Activated CD4-positive, alpha-beta T cell treated with anti-CD3 and anti-CD28 coated beads, Interleukin-2, amount 50 U/mL, for 16 hours (primary cell): ENCODE data around the gene EFHD1.
"Not testable (repeated sequence)": the region's sequence is repeated elsewhere in the genome, so short reads cannot be mapped to it uniquely, and the experiment has no call there.

Experiments used
- DNase-seq: peaks from one replicate; pipeline ENCODE4 v3.0.0-alpha.2; 2020

EFHD1 gene

DNA sequence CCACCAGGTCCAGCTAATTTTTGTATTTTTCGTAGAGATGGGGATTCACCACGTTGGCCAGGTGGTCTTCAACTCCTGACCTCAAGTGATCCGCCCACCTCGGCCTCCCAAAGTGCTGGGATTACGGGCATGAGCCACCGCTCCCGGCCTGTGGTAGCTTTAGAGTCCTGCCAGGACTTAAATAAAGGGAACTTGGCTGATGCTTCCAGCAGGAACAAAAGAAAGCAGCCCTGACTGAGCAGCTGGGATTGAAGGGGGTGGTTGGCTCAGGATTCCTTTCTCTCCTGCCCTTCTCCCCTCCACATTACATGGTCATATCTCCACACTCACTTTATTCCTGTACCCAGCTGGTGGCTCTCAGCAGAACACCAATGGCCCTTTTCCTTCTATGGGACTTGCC, 20.0 kb downstream of the EFHD1 start:
- no peak for DNase-seq

DNA sequence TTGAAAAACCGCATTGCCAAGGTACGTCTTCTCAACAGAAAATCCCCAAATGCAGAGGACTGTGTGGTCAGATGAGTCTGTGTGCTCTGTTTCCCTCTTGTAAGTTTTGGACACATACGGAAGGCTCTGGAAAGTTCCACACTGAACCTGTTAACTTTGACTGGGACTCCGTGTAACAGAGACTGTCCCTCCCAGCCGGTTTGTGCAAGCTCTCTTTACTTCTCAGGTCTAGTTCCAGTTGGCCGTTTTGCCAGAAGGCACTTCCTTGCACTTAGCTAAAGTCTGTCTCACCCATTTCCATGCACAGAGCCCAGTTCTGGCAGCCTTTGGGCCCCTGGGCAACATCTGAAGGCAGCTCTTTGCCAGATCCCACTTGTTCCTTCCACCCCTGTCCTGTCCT, 22.0 kb downstream of the EFHD1 start:
- DNase-seq, result no peak

DNA sequence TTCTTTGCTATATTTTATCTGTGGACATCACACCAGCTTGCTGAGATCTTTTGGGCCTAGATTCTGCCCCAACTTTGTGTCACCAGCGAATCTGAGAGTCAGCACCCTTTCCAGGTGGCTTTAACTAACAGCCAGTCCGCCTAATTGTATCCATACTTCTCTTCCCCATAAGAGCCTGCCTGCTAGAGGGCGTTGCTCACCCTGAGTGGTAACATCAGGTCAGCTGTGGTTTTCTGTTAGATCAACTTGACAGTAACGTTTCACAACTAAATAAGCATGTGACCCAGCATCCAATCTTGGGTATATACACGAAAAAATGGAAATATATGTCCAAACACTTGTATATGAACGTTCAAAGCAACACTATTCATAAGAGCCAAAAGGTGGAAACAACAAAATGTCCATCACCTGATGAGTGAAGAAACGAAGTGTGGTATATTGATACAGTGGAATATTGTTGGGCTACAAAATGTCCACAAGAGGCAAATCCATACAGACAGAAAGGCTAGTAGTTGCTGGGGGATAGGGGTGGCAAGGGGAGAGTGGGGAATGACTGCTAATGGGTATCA, 24.9 kb downstream of the EFHD1 start:
- DNase-seq, result no peak

DNA sequence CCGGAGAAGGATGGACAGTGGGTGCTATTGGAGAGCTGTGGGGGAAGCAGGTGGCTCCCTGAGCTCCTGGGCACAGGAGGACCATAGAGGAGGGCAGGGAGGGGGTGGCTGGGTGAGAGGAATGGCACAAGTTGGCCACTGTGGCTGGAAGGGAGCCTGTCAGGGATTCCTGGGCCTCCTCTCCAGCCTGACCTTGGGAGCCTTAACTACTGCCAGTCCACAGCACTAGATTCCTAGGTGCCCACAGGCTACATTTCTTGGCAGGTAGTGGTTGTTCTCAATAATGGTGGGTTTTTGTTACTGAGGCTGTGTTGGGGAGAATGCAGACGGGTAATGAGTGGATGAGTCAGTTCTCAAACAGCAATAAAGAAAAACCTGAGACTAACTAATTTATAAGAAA, 26.0 kb downstream of the EFHD1 start:
- DNase-seq, result no peak

DNA sequence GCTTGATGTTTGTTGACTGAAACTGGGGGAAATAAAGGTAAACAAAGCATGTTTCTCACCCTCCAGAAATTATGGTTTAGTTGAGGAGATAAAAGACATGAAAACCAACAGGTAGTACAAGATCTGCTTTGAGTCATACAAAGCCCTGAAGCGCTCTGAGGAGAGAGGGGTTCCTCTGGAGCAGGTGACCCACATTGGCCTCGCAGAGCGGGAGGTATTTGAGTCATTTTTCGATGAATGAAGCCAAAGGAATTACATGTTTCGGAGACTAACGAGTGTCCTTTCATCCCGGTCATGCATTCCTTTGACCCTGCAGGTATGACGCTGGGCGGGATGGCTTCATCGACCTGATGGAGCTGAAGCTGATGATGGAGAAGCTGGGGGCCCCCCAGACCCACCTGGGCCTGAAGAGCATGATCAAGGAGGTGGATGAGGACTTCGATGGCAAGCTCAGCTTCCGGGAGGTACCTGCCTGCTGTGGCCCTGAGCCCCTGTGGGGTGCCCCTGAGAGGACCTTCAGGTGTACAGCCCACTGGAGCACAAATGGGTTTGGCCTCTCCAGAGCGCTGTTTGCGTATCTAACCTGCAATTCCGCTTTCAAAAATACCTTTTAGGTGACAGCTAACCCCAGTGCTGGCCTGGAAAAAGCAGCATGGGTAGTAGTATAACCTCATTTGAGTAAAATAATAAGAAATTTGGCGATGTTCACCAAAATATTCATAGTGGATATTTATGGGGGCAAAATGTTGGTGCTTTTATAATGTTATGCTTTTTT, 29.3 kb downstream of the EFHD1 start:
- DNase-seq, result no peak

DNA sequence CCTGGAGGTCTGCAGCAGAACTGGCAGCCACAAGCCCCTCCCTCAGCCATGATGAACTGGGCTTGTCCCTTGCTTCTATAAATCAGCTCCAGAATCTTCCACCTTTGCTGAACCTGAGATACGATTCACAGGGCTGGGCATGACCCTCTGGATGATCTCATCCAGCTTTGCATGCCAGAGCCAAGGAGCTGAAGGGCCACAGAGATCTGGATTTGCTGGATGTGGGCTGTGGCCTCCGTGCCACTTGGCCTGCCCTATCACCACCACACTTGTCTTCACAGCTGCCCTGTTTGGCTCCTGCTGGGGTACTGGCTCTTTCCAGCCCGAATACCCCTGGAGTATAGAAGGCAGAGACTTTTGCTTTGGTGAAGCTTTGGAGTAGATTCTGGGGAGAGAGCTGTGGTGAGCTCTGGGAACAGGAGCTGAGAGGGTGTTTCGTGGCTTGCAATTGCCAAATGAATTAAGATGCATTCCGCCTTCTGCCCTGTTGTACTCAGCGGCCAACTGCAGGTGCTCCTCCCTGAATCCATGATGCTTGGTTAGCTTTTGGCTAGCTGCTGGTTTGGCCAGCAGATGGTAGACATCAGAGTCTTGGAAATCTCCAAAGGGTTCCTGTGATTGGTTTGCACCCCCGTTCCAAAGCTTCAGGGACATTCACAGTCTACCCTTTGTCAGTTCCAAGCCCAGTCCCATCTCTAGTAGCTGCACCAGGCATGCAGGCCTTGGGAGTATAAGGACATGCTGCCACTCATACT, 32.8 kb downstream of the EFHD1 start:
- DNase-seq, result no peak

DNA sequence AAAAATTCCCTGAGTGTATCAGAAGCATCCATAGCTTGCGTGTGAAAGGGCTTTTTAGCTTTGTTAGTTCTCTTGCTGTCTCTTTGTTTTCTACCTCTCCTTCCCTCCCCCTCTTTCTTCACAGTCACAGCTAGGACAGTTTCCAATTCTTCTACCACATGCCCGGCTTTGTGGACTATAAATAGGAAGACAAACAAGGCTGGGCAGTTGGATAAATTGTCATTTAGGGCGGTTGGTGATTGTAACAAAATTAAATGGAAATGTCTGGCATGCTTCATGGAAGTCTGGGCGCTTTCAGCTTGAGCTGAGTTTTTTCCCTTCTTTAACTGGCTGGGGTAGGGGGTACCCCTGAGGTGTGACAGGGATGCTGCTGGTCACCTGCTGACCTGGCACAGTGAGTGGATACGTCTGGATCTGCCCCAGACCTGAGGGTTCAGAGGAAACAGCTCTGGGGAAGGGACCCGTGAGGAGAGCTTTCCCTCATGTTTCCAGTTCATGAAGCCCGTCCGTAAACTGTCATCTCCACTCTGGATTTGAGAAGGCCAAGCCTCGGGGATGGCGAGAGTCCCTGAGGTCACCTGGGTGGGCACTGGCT, 34.7 kb downstream of the EFHD1 start:
- no peak for DNase-seq

DNA sequence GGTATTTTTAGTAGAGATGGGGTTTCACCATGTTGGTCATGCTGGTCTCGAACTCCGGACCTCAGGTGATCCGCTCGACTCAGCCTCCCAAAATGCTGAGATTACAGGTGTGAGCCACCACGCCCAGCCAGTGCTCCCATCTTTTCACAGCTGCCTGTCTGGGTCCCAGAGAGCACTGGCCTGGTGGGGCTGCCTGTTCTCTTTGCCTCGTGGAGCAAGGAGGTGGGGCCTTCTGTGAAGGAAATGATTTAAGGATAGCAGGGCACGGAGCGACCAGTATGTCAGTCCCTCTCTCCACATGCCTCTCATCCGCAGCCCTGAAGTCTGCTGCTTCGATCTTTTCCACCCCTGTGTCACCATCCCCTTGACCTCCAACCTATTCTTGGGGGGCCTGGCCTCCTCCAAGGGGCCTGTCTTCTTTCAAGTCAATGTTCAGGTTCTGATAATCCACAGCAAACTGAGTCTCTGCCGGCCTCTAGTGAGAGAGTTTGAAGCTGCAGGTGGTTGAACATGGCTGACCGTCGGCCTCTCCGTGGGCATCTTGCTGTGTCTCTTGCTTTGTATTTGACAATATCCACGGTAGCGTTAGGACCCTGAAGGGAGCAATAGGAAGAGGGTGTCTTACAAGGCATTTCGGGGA, 35.5 kb downstream of the EFHD1 start:
- no peak for DNase-seq

DNA sequence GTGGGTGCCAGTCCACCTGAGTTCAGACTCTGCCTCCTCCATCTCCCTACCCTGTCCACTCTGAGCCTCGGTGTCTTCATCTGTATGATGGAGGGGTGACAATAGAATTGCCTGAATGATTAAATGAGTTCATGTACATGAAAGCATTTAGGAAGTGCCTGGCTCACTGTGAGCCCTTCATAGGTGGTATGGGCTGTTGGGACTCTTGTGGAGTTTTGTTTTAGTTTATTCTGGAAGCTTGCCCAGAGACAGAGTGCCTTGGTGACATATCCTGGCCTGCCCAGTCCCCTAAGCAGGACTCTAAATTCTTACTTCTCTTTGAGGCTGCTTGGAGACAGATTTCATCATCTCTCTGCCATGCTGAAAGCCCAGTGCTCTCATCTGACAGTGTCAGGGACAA, 39.2 kb downstream of the EFHD1 start:
- no peak for DNase-seq

DNA sequence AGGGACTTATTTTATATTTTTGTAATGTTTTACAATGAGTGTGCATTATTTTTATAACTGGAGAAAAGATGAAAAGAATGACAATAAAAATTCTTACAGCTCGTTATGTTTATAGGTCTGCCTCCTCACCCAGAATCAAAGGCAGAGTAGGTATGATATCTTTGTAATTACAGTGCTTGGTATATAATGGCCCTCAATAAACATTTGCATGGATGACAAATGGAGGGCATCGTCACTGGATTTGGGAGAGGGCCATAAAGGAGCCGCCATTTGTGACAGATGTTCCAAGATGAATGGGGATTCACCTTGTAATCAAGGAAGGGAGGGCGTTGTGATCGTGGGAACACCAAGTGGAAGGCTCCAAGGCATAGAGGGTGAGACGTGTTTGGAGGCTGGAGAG, 41.1 kb downstream of the EFHD1 start:
- no peak for DNase-seq

DNA sequence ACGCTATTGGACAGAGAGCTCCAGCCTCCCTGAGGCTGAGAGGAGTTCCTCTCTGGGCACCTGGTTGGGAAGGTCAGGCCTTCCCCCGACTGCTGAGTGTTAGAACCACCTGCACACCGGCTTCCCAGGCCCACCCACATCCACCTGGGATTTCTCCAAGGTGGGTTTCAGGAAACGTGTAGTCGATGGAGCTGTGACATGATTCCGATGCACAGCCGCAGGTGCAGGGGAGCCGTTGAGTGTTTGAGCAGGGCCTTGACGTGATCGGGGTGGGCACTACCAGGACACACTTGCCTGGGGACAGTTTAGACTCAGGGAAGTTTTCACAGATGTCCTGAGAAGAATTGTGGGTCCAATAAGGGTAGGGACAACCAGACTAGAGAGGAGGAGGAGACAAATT, 42.0 kb downstream of the EFHD1 start:
- no peak for DNase-seq

DNA sequence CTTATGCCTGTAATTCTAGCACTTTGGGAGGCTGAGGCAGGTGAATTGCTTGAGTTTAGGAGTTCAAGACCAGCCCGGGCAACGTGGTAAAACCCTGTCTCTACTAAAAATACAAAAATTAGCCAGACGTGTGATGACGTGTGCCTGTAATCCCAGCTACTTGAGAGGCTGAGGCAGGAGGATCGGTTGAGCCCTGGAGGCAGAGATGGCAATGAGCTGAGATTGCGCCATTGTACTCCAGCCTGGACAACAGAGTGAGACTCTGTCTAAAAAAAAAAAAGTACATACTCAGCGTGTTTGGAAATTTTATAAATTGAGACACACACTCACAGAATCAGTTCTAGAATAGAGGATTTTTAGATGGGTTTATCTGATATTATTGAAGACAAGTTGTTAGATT, 46.6 kb downstream of the EFHD1 start:
- DNase-seq, result no peak

DNA sequence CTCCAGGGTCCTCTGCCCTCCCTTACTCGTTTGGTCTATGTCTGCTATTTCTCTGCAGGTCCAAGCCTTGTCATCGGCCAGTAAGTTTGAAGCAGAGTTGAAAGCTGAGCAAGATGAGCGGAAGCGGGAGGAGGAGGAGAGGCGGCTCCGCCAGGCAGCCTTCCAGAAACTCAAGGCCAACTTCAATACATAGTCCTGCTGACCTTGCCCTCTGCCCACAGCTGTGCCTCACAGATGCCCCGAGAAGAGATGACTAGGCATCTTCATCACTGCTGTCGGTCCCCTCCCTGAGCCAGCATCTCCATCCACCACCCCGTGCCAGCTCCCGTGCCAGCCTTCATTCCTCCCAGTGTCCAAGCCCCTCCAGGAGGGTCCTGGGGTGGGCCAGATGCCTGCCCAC, 48.1 kb downstream of the EFHD1 start:
- DNase-seq, result no peak

DNA sequence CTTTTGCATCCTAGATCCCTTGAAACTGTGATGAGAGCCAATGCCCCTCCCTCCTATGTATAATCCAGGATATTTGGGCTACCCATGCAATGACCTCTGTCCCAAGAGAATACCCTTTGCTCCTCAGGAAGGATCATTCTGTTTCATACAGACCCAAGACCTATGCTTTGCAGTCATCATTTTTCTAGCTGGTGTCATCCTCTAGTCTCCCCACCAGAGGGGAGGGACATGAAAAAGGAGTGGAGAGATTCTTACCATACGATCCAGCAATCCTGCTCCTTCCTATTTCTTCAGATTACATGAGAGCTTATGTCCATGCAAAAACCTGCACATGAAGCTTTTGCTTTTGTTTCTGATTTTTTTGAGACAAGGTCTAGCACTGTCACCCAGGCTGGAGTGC, 50.0 kb downstream of the EFHD1 start:
- DNase-seq, result no peak

DNA sequence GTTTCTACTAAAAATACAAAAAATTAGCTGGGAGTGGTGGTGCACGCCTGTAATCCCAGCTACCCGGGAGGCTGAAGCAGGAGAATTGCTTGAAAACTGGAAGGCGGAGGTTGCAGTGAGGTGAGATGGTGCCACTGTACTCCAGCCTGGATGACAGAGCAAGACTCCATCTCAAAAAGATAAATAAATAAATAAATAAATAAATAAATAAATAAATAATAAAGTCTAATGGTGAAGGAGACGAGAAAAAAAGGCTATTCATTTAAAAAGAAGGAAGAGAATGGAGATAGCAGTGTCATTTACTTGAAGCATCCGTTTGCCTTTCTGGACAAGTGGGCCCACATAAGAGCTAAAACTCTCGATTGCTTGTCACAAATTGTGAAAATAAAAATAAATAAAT, 52.0 kb downstream of the EFHD1 start:
- not testable (repeated sequence) for DNase-seq

DNA sequence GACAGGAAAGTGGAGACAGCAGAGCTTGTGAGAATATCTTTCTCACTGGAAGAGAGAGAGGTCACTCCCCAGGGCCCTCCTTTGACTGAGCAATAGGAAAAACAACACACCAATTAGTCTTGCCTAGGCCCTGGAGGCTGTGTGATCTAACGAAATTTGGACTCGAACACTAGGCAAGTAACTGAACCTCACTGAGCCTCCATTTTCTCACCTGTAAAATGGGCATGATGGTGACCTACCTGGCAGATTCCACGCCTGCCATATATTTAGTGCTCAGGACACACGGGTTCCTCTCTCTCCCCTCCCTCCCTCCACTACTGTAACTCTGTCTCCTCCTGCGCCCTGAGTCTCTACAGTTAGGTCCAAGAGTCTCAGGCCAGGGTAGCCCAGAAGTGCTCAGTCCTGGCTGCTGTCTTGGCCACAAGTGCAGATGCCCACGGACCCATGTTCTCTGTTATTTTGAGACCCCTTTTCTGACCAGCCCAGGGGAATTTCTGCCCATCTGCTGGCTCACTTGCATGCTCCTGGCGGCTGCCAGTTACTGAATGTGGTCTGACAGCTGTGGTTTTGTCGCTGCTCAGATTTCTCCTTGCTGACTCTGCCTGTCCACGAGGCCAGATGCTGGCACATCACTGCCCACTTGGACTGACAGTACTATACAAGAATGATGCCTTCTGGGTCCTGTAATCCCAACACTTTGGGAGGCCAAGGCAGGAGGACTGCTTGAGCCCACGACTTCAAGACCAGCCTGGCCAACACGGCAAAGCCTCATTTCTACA, 54.2 kb downstream of the EFHD1 start:
- no peak for DNase-seq

DNA sequence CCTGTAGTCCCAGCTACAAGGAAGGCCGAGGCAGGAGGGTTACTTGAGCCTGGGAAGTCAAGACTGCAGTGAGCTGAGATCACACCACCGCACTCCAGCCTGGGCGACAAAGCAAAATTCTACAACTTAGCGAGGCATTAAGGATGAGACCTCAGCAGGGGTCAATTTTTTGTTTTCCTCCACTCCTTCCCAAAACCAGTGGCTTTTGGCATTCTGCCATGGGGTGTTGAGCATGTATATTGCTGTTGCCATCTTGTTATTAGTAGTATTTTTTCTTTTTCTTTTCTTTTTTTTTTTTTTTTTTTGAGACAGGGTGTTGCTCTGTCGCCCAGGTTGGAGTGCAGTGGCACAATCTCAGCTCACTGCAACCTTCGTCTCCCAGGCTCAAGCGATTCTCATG, 54.8 kb downstream of the EFHD1 start:
- DNase-seq, result no peak

DNA sequence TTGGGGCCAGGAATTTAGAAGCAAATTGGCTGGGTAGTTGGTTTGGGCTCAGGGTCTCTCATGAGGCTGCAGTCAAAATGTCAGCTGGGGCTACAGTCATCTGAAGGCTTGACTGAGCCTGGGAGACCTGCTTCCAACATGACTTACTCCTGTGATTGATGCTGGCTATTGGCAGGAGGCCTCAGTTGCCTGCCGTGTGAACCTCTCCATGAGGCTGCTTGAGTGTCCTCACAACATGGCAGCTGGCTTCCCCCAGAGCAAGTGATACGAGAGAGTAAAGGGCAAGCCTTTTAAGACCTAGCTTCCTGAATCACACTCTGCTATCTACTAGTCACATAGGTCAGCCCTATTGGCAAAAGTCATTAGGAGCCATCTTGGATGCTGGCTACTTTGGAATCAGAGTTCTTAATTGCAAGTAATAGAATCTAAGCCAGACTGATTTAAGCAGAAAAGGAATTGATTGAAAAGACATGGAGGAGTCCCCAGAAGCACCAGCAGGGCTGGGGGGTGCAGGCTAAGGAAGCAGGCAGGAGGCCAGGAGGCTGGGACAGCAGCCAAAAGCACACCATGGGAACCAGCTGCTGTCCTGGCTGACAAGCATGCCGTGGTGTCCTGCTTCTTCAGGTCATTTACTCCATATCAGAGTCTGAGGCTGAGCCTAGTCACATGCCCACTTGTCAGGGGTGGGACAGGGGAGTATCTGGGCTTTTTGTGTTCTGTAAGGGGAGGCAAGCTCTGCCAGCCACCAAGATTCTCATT, 55.9 kb downstream of the EFHD1 start:
- DNase-seq, result no peak

DNA sequence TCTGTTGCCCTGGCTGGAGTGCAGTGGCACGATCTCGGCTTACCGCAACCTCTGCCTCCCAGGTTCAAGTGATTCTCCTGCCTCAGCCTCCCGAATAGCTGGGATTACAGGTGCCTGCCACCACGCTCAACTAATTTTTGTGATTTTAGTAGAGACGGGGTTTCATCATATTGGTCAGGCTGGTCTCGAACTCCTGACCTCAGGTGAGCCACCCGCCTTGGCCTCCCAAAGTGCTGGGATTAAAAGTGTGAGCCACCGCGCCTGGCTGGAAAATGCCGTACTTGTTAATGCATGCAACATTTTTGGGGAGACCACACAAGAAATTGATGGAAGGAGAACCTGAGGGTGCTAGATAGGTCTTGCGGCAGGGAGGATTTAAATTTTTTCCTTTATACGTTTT, 57.7 kb downstream of the EFHD1 start:
- DNase-seq, result not testable (repeated sequence)

DNA sequence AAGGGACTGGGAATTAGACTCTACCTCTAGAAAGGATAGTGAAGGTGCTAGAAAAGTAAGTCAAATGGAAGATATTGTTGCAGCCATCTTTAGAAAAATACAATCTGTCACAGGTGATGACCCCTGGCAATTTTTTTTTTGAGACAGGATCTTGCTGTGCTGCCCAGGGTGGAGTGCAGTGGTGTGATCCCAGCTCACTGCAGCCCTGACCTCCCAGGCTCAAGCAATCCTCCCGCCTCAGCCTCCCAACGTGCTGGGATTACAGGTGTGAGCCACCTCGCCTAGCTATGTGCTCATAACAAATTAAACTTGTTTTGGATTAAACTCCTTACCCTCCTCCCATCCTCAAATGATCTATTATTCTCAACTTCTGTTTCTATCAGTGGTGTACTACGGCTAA, 59.9 kb downstream of the EFHD1 start:
- no peak for DNase-seq

DNA sequence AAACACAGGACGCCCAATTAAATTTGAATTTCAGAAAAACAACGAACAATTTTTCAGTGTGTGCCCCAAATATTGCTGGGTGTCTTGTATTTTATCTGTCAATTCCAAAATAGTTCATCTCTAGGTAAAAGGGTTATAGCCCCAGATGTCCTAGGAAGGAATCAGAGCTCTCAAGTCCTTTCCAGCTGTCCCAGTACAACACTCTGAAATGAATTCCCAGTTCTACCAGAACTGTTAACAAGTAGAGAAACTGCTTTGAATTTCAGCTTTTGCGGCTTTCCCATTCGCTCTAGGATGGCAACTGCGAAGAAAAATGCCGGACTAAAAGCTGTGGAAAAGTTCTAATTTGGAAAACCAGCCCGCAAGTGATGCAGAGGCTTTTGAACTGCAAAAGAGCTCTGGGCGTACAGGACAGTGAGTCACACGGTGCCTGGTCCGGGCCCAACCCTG, 63.2 kb downstream of the EFHD1 start:
- no peak for DNase-seq
